Measurements from ENCODE around the gene TEX36. TPM values are rescaled to one million over a fixed set of nuclear protein-coding genes. Genes with fewer than 3 reads are reported as not detected.
"Not testable (repeated sequence)": the region's sequence is repeated elsewhere in the genome, so short reads cannot be mapped to it uniquely, and the experiment has no call there.

TEX36 gene, protein sequence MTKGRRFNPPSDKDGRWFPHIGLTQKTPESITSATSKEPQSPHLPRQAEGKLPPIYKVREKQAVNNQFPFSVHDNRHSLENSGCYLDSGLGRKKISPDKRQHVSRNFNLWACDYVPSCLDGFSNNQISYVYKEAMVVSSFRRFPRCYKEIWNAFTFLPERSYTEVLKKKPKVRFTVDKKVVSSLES
- total RNA-seq: not detected

DNA sequence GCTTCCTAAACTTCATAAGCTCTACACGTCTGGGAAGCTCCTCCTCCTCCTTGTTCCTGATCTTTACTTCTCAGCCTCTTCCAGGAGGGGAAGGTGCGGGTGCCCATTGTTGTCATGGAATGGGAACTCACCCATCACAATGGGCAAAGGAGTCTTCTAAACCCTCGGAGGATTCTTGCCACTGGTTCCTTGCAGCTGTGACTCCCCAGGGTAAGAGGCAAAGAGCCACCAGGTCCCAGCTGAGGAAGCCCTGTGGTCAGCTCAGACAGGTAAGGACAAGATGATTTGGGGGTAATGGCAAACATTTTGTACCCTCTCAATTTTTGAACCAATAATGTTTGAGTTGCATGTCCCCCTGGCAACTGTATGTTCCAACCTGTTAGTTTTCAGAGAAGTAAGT, at the start of gene TEX36:
TEX36 (minus strand) TSS at position 101 of the 400 bp plus-strand sequence. CDS start 174 bp downstream, outside the sequence.
- intact Hi-C loops (cut with DNase I): no loop called here
- ATAC-seq (no peak), DNase-seq (ENCODE audit: low spot score) (no peak)

DNA sequence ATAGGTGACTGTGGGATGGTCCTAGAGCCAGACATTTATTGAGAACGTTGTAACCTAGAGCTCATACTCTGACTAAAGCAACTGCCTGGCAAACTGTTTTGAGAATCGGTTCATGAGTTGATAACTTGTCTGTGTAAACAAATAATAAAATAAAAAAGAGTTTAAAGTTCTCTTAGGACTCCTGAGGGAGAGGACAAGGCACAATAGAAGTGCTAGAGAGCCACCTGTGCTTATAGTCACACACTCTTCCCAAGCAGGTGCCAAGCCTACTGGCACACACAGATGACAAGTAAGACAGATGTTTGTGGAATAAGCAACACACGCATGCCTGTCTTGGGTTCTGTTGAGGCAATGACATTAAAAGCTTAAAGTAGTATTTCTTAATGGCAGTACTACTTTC, 44.5 kb upstream of the TEX36 start:
- ATAC-seq (no peak), DNase-seq (ENCODE audit: low spot score) (no peak)
- intact Hi-C loops (cut with DNase I): no loop called here

DNA sequence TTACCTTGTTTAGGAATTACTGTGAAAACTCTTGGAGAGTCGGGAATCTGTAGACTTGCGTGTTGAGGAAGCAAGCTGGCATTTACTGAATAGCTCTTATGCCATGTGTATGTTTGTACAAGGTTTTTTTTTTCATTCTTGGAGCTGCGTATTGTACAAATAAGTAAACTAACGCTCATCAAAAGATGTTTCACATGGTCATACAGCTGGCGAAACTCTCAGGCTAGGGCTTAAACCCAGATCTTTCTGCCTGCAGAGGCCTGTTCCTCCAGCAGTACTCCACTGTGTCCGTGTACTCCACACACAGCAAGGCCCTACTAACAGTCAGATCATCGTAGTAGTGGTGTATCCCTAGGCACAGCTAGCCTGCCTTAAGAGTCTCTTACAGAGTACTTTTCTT, 44.0 kb upstream of the TEX36 start:
- ATAC-seq: no peak
- DNase-seq (ENCODE audit: low spot score): no peak
- intact Hi-C loops (cut with DNase I): no loop called here

DNA sequence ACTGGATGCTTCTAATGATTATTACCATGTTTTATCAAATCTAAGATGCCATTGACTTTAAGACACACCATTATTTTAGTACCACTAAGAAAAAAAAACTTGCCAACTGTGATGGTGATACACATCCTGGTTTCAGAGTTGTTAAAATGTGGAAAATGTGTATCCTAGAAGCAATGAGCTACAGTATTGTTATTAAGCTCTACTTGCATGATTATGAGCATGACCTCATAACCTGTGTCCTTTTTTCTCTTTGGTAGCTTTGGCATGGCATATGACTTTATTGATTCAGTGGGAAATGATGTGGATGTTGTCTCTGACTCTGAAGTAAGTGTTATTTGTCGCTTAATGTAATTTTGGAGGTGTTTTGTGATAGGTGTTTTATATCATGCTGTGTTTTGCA, 39.8 kb upstream of the TEX36 start:
- DNase-seq (ENCODE audit: low spot score) (no peak), ATAC-seq (no peak)
- intact Hi-C loops (cut with DNase I): no loop called here

DNA sequence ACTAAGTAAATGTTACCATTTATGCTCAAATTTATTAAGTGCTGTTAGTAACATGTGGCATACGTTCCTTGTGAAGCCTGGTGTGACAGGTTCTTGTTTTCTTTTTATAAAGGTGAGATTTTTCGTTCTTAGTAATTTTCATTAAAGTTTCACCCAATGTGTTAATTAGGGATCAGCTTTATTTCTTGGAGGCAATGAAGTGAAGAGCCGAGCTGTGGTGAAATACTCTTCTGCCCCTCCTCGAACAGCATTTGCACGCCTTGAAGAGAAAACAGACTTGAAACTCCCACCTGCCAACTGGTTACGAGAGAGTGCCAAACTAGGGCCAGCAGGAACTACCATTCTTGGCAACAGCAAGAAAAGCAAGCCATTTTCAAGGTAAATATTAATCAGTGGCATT, 38.1 kb upstream of the TEX36 start:
- ATAC-seq (no peak), DNase-seq (ENCODE audit: low spot score) (no peak)
- intact Hi-C loops (cut with DNase I): no loop called here

DNA sequence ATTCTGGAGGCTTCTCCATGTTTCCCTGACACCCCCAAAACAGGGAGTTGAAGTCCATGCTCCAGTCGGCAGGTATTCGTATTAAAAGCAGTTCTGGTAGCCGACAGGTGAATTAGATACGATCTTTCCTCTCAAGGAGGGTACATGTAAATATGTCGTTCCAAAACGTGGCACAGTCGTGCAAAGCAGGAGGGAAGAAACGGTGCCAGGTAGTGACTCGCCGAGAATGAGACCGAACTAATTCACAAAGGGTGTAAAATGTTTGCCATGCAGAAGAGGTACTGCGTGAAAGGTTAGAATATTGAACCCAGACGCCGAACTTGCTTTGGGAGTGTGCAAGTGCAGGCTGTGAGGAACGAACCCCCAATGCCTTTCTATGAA, 37.0 kb upstream of the TEX36 start:
- intact Hi-C loops (cut with DNase I): no loop called here

DNA sequence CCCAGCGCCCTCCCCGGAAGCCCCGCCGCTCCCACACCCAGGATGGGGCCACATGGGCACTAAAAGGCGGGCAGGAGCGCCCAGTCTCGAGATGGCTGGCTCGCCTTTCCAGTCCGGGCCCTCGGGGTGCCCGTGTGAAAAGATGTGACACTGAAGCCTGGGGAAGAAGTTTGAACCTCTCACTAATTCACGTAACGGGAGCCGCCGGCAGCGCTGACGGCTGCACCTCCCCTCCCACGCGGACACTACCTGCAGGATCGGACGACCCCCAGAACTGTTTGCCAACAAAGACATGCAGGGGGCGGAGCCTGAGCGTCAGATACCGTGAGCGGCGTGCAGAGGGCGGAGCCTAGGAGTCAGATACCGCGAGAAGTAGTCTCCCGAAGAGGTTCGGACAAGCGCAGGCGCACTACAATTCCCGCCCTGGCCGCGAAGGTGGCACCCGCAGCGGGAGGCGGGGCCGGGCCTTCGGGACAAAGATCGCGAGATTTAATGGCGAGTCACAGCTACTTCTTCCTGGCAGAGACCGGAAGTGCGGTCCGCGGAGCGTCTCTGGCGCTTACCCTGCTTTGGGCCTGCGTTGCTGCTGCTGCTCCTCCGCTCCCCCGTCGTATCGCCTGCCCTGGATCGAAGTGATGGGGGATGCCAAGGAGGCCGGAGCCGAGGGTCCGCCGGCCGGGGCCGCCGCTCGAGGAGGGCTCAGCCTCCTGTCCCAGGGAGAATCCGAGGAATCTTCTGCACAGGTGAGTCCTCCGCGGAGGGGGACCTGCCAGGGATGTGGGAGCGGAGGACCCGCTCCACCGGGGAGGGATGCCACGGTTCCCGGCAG, 36.4 kb upstream of the TEX36 start, which contains the start of gene EDRF1:
EDRF1 (plus strand) TSS at position 537 of the 829 bp plus-strand sequence; CDS start at position 636, 99 bp downstream.
- DNase-seq (ENCODE audit: low spot score) (peak; percentile 99), ATAC-seq (peak; percentile 100)
- intact Hi-C loops (cut with DNase I): no loop called here

More for the DNA sequence above, 37.0 kb upstream of the TEX36 start:
- ATAC-seq: no peak
- no peak for DNase-seq (ENCODE audit: low spot score)

DNA sequence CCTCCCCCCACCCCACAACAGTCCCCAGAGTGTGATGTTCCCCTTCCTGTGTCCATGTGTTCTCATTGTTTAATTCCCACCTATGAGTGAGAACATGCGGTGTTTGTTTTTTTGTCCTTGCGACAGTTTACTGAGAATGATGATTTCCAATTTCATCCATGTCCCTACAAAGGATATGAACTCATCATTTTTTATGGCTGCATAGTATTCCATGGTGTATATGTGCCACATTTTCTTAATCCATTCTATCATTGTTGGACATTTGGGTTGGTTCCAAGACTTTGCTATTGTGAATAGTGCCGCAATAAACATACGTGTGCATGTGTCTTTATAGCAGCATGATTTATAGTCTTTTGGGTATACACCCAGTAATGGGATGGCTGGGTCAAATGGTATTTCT, 31.8 kb upstream of the TEX36 start:
- ATAC-seq; intact Hi-C loops (cut with DNase I); DNase-seq (ENCODE audit: low spot score): not testable (repeated sequence)

DNA sequence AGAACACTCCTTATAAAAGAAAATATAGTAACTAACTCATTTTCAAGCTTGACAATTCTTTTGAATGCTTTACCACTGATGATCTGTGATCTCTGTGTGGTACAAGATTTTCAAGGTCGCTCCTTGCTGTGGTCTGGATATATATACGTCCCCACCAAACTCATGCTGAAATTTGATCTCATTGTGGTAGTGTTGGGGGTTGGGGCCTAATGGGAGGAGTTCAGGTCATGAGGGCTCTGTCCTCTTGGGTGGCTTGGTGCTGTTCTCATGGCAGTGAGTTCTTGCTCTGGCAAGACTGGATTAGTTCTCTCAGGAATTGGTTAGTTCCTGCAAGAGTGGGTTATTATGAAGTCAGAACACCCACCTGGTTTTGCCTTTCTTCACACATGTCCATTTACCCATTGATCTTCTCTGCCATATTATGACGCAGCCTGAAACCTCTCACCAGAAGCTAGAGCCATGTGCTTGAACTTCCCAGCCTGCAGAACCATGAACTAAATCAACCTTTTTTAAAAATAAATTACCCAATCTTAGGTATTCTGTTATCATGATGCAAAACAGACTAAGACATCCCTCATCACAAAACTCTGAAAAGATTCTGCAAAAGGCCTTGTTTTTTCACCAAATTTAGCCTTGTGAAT, 28.3 kb upstream of the TEX36 start:
- intact Hi-C loops (cut with DNase I): no loop called here
- DNase-seq (ENCODE audit: low spot score): no peak

DNA sequence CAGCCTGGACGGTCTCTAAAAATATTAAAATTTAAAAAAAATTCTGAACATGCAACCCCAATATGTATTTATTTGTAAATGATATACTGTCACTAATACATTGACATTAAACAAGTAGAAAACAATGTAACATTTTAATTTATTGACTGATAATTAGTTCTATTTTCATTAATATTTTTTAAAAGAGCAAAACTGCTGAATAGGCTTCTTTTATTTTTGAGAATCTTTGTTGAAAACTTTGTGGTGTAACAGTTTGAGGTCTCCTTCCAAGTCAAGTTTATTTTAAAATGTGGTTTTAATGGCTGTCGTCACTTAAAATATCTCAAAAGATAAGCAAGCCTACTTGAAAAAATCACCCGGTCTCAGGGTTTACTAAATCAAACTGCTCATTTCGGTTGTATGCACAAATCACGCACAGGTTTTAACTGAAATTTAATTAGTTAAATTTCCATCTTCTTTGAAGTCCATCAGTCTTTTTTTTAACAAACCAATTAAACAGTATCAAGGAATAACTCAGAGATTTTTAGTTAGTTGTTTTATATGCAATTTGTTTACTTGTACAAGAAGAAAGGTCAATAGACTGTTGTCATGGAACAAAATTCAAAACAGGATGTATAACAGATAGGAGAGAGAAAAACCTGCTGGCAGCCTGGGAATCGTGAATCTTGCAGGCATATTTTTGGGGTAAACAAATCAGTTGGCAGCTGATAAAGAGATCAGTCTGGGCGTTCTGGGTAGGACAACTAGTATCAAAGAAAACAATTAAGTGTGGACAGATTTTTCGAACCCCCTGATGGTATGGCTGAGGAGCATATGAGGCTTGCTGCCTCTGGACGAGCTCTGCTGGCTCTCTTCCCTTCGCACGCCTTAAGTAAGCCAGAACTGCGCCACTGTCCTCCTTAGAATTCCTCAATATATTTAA, 26.9 kb upstream of the TEX36 start:
- ATAC-seq: no peak
- intact Hi-C loops (cut with DNase I): loop anchor here (10.0 kb wide), 1 partner anchor 745 kb away; no protein-coding TSS in a partner anchor
- no peak for DNase-seq (ENCODE audit: low spot score)

More for the DNA sequence above, 28.3 kb upstream of the TEX36 start:
- no peak for ATAC-seq

DNA sequence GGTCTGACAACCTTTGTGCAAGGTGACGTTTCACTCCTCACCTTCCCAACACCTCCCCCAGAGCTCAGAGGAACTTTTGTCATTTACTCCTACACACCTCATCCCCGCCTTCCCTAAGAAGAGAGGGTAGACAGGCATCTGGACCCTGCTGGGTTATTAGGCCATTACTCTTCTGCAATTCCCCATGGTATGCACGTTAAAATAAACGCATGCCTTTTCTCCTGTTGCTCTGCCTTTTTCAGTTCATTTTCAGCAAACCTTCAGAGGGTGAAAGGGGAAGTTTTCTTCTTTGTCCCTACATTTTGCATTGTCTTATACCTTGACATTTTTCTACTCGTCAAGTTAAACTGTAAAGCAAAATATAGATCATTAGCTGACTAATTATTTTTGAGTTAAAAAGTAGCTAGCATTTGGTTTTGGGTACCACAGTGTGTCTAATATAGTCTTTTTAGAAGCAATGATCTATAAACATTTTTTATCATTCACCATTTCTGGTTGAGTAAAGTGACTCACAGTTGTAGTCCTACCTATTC, 26.1 kb upstream of the TEX36 start:
- ATAC-seq: no peak
- intact Hi-C loops (cut with DNase I): loop anchor here (10.0 kb wide), 1 partner anchor 744 kb away; no protein-coding TSS in a partner anchor
- DNase-seq (ENCODE audit: low spot score): no peak

DNA sequence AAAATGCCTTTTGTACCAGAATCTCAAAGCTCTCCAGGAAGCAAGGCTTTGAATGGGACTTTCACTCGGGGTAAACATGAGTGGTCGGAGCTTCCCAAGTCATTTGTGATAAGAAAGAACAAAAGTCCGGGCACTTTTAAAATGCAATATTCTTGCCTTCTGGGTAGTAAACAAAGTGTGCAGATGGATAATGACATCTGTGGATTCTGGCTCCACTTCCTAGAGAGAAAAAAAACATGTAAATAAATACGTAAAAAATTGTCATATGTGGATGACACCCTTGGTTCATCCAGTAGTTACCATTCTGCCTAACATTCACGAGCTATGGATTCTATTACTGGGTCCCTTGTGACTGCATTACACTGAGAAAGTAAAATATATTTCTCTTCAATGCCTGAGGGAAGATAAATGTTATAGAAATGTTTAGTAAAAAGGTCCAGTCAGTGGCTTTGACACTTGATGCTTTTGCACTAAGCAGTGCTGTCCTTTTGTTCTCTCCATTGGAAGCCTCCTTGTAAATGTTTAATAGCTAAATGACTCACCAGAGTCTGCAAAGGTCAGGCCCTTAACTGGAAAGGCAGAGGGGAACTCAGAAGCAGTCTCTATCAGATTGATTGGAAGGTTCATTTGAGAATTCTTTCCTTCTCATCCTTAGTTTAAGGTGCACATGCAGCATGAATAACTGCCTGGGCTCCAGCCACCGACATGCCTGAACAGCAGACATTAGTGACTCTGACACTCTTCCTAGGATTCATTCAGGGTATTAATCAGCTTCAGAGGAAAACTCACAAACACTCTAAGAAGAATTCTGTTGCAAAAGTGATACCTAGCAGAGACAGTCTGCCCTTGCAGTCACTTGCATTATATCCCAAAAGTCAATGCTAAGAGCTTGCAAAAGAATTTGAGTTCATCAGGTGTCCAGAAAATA, 24.8 kb upstream of the TEX36 start:
- intact Hi-C loops (cut with DNase I): loop anchor here (10.0 kb wide), 1 partner anchor 743 kb away; no protein-coding TSS in a partner anchor
- DNase-seq (ENCODE audit: low spot score) (no peak), ATAC-seq (no peak)

DNA sequence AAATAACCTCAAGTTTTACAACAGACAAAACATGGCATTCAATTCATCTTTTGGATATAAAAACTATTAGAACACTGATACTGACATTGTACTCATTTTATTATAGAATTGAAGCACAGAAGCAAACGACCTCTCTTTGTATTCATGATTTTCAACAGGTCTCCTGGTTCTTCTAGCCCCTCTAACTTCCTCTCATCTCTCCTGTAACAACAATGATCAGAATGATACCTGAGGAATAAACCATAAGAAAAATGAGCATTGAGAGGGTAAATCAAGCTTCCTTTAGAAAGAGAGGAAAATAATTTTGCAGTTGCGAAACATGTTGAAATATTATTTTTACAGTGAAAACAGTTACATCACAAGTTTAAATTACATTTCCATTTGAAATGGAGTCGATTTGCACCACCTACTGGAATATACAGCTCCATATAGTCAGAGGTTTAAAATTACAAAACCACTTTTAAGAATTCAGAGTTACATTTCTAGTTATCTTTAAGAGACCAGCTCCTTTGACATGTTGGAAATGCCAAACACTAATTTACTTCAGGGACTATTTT, 17.5 kb upstream of the TEX36 start:
- intact Hi-C loops (cut with DNase I): loop anchor here (10.0 kb wide), 1 partner anchor 736 kb away; no protein-coding TSS in a partner anchor
- DNase-seq (ENCODE audit: low spot score) (no peak), ATAC-seq (no peak)

DNA sequence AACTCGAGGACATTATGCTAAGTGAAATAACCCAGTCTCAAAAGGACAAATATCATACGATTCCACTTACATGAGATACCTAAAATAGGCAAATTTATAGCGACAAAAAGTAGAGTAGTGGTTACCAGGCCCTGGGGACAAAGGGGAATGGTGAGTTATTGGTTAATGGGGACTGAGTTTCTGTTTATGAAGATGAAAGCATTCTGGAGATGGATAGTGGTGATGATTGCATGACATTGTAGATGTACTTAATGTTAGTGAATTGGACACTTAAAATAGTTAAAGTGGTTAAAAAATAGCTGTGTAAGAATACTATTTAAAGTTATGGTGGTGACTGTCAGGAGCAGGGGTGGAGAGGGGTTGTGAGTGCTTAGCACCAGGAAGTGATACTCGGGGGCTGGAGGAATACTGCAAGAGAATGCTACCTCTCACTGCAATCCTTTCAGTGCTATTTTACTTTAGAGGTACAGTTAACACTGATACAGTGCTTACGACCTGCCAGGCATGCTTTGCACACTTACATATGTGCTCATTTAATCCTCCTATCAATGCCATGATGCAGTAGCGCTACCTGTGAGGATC, 16.7 kb upstream of the TEX36 start:
- ATAC-seq: no peak
- no peak for DNase-seq (ENCODE audit: low spot score)
- intact Hi-C loops (cut with DNase I): loop anchor here (10.0 kb wide), 1 partner anchor 735 kb away; no protein-coding TSS in a partner anchor

DNA sequence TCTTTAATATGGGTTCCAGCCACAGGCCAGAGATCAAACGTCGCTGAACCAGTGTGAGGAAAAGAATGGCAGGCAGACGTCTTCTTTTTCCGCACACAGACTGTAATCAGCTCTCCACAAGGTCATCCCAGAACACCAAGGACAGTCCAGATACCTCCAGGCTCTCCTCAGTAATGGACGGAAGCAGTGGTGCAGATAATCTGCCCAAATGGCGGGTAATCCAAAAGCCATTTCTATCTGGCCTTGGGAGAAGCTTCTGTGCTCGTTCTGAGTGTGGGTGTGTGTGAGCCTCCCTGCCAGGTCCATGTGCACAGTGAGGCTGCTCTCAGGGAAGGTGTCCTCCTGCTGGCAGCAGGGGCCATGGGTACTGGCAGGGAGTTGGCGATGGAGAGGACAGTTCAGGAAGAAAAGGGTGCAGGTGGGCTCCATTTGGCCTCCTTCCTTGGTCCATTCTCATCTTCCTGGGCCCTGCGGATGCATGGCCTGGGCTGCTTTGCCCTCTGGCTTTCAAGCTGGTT, 15.6 kb upstream of the TEX36 start:
- no peak for ATAC-seq
- intact Hi-C loops (cut with DNase I): no loop called here
- no peak for DNase-seq (ENCODE audit: low spot score)

DNA sequence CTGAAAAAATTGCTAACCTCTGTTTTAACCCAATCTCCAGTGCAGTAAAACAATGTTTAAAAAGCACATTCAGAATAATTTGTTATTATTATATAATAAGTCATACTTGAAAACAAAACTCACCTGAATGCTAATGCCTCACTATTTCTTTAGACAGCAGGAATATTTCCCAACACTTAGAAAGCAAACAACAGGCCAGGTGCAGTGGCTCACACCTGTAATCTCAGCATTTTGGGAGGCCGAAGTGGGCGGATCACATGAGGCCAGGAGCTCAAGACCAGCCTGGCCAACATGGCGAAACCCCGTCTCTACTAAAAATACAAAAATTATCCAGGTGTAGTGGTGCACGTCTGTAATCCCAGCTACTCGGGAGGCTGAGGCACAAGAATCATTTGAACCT, 13.9 kb upstream of the TEX36 start:
- ATAC-seq; intact Hi-C loops (cut with DNase I): not testable (repeated sequence)

More for the DNA sequence above, 13.9 kb upstream of the TEX36 start:
- DNase-seq (ENCODE audit: low spot score): not testable (repeated sequence)

Data from sciatic nerve (tissue), 2 donors.